Esophagus squamous epithelium (tissue), 5 donors: ENCODE results near the gene SHISA5. TPM values are rescaled to one million over a fixed set of nuclear protein-coding genes. Genes with fewer than 3 reads are reported as not detected.
A peak's percentile ranks its signal among the peaks of the same experiment; 100 is the strongest.
"Not testable (repeated sequence)": the region's sequence is repeated elsewhere in the genome, so short reads cannot be mapped to it uniquely, and the experiment has no call there.

Experiments used
- DNase-seq: peaks from one replicate; lab custom pipeline; 2025; lab: John Stamatoyannopoulos, UW
- H3K27ac ChIP-seq, 4 donors: fragments of 200-600 bp; sonication (generic); one replicate each; pipeline ENCODE4 v1.5.1; 2016 to 2019; ENCODE audit warnings: mild to moderate bottlenecking in 1 of 4
- H3K27me3 ChIP-seq, 4 donors: fragments of 200-600 bp; sonication (generic); 1 replicate in 3 of 4; 2 replicates in 1 of 4; pipeline versions ENCODE4 v1.5.1 to v1.6.0; 2017 to 2021; ENCODE audit warnings: antibody characterized with exemption in 1 of 4
- H3K36me3 ChIP-seq, 3 donors: fragments of 200-600 bp; sonication (generic); one replicate each; pipeline ENCODE4 v1.5.1; 2016 to 2019
- H3K4me1 ChIP-seq, 3 donors: fragments of 200-600 bp; sonication (generic); one replicate each; pipeline ENCODE4 v1.5.1; 2017 to 2019
- H3K4me3 ChIP-seq, 4 donors: fragments of 200-600 bp; sonication (generic); 1 replicate in 3 of 4; 2 replicates in 1 of 4; pipeline ENCODE4 v1.5.1; 2016 to 2019; ENCODE audit warnings: mild to moderate bottlenecking in 2 of 4, moderate library complexity in 1 of 4
- H3K9me3 ChIP-seq, 3 donors: fragments of 200-600 bp; sonication (generic); one replicate each; pipeline ENCODE4 v1.5.1; 2016 to 2019
- POLR2A ChIP-seq, 4 donors: fragments of 450-650 bp; IDR thresholded peaks; one replicate each; pipeline ENCODE4 v1.6.1; 2017; ENCODE audit warnings: antibody characterized with exemption in 4 of 4, mild to moderate bottlenecking in 4 of 4, moderate library complexity in 3 of 4
- WGBS, 2 donors: methylation state at CpG; one replicate each; pipeline ENCODE4 v1.1.5; 2018; 5-methylcytosine and 5-hydroxymethylcytosine counted together
- intact Hi-C: fragments of 100-400 bp; cut with DNase I; formaldehyde crosslinking; loops from one replicate; pipeline ENCODE4 v1.15.0; 2022
- total RNA-seq, 4 donors: library from RNA; depleted of rRNA; stranded (reverse); fragments of >200 nt; gene quantifications; one replicate each; pipeline ENCODE4 v1.1.0, GENCODE V29; 2016
- TF ChIP-seq, protein P1 (sequence below), 6 experiments: fragments of 450-650 bp in 4 of 6; fragments of 200-600 bp in 2 of 6; sonication (generic) in 2 of 6; IDR thresholded peaks; one replicate each; pipeline ENCODE4 v1.5.1; 2016 to 2019; ENCODE audit warnings: antibody characterized with exemption in 6 of 6, mild to moderate bottlenecking in 4 of 6, moderate library complexity in 4 of 6
- donor health status: DM: yes; HTN: yes; CAD: no.

Gene SHISA5
- total RNA-seq, 4 donors from 2014 or later: 71.8 to 138 (median 115) TPM

DNA sequence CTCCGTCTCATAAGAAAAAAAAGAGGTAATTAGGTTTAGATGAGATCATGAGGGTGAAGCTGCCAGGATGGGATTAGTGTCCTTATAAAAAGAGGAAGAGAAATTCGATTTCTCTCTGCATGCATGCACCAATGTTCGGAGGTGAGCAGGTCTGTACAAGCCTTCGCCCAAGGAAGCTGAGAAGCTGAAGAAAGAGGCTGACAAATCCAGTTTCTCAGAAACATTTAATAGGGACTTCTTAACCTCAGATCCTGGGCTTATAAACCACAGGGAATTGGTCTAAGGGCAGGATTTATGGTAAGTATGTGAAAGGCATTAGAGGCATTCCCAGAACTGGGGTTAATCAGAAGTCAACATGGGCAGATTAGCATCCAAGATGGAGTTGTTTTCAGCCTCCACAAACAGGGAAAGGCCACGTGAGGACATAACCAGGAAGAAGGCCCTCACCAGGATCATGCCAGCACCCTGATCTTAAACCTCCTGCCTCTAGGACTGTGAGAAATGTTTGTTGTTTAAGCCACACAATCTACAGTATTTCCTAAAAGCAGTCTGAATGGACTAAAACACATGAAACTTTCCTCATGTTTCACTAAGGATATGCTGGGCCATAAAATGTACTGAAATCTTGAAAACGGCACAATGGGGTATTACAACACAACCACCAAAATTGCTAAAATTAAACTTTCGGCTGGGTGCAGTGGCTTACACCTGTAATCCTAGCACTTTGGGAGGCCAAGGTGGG lies 11.3 kb downstream of the SHISA5 start:
- H3K4me3 ChIP-seq: peak overlapping the region in 1 of 4 donors; percentile 8
- peaks cover 0 to 46% (median 20%) of the 10 kb centered on the region in 3 donors for H3K36me3 ChIP-seq
- no peak for DNase-seq
- H3K27ac ChIP-seq: peak overlapping the region; percentile 64 to 88 (median 83)
- intact Hi-C loops: no loop called here
- no peak for TF ChIP-seq POLR2A (IDR thresholded peaks at IDR 0.05)
- TF ChIP-seq, protein P1, sequence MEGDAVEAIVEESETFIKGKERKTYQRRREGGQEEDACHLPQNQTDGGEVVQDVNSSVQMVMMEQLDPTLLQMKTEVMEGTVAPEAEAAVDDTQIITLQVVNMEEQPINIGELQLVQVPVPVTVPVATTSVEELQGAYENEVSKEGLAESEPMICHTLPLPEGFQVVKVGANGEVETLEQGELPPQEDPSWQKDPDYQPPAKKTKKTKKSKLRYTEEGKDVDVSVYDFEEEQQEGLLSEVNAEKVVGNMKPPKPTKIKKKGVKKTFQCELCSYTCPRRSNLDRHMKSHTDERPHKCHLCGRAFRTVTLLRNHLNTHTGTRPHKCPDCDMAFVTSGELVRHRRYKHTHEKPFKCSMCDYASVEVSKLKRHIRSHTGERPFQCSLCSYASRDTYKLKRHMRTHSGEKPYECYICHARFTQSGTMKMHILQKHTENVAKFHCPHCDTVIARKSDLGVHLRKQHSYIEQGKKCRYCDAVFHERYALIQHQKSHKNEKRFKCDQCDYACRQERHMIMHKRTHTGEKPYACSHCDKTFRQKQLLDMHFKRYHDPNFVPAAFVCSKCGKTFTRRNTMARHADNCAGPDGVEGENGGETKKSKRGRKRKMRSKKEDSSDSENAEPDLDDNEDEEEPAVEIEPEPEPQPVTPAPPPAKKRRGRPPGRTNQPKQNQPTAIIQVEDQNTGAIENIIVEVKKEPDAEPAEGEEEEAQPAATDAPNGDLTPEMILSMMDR (IDR thresholded peaks at IDR 0.05): peak in 1 of 6 experiments; percentile 15
- H3K9me3 ChIP-seq: no peaks in the 10 kb centered on the region
- 33 to 37% methylated on average over 7 of the region's 7 CpGs for WGBS, 2 donors
- peaks cover 11 to 46% (median 17%) of the 10 kb centered on the region in 3 donors for H3K4me1 ChIP-seq
- H3K27me3 ChIP-seq: no peaks in the 10 kb centered on the region

DNA sequence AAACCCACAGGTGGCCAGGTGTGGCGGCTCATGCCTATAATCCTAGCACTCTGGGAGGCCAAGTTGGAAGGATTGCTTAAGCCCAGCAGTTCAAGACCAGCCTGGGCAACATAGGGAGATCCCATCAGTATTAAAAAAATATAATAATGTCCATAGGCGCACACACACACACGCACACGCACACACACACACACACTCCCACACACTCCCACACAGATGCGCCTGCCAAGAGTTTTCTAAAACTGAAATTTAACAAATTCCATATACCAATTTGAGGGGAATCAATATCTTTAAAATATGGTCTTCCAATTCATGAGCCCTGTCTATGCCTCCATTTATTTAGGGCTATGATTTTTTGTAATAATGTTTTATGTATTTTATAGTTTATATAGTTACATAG lies 17.0 kb downstream of the SHISA5 start:
- Histone ChIP-seq H3K36me3 (peaks cover 0 to 18% (median 3%) of the 10 kb centered on the region in 3 donors), H3K9me3 (no peaks in the 10 kb centered on the region), H3K27ac (no peak overlapping the region), H3K4me1 (peaks cover 0 to 25% (median 4%) of the 10 kb centered on the region in 3 donors), H3K4me3 (no peak overlapping the region), H3K27me3 (no peaks in the 10 kb centered on the region)
- TF ChIP-seq, protein P1 (IDR thresholded peaks at IDR 0.05): no peak
- no peak for TF ChIP-seq POLR2A (IDR thresholded peaks at IDR 0.05)
- 90 to 93% methylated on average over 5 of the region's 5 CpGs for WGBS, 2 donors
- intact Hi-C loops: no loop called here
- DNase-seq: no peak

DNA sequence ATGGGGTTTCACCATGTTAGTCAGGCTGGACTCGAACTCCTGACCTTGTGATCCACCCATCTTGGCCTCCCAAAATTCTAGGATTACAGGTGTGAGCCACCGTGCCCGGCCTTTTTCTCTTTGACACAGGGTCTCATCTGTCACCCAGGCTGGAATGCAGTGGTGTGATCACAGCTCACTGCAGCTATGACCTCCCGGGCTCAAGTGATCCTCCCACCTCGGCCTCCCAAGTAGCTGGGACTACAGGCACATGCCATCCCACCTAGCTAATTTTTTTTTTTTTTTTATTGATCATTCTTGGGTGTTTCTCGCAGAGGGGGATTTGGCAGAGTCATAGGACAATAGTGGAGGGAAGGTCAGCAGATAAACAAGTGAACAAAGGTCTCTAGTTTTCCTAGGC lies 21.2 kb downstream of the SHISA5 start:
- H3K4me1 ChIP-seq, intact Hi-C loops, H3K27me3 ChIP-seq, DNase-seq, H3K4me3 ChIP-seq, H3K27ac ChIP-seq, H3K9me3 ChIP-seq: not testable (repeated sequence)
- peaks cover 0 to 47% (median 5%) of the 10 kb centered on the region in 3 donors for H3K36me3 ChIP-seq
- WGBS, 2 donors: 92 to 94% methylated on average over 4 to 5 of the region's 6 CpGs

DNA sequence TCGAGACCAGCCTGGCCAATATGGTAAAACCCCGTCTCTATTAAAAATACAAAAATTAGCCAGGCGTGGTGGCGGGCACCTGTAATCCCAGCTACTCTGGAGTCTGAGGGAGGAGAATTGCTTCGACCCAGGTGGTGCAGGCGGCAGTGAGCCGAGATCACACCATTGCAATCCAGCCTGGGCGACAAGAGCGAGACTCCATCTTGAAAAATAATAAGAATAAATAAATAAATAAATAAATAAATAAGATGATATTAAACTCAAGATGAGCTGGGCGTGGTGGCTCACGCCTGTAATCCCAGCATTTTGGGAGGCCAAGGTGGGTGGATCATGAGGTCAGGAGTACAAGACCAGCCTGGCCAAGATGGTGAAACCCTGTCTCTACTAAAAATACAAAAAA lies 23.1 kb downstream of the SHISA5 start:
- Histone ChIP-seq H3K36me3 (peaks cover 0 to 67% (median 8%) of the 10 kb centered on the region in 3 donors), H3K4me1 (peaks cover 0 to 20% (median 2%) of the 10 kb centered on the region in 3 donors)
- WGBS, 2 donors: 92 to 93% methylated on average over 9 to 11 of the region's 11 CpGs
- H3K4me3 ChIP-seq, H3K9me3 ChIP-seq, H3K27me3 ChIP-seq, intact Hi-C loops, H3K27ac ChIP-seq, DNase-seq: not testable (repeated sequence)

DNA sequence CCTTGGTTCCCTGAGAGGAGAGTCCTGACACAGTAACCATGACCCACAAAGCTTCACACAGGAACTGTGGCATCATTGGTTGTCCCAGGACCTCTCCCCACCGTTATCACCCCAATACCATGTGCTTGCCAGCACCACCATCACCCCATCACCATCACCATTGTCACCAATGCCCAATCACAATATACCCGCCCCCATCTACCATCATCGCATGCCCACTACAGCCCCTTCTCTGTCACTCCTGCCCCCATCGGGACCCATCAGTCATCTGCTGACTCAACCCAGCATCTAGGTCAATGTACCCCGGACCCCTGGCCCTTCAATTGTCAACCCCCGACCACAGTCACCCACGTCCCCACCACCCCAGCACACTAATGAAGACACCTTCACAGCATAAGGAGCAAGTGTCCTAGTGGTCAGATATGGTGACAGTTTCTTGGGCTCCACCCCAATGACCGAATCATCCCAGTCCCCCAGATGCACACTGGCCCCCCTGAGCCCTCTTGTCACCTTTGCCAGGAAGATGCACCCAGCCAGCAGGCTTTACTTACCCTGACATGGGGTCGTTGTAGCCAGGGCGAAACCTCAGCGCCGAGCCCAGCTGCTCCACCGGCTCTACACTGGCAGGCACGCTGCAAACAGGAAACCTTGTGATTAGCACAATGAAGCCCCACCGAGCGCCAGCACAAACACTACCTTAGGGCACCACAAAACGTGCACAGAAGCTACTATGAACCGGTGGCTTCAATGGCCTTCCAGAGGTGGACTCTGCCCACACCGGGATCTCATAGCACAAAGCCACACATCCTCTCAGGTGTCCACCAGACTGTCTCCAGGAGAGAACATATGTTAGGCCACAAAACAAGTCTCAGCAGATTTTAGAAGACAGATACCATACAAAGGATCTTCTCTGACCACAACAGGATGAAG lies 25.1 kb downstream of the SHISA5 start:
- Histone ChIP-seq H3K4me3 (peak overlapping the region in 2 of 4 donors; percentile 15 to 19), H3K4me1 (peaks cover 0 to 33% (median 8%) of the 10 kb centered on the region in 3 donors), H3K27me3 (no peaks in the 10 kb centered on the region), H3K27ac (peak overlapping the region in 3 of 4 donors; percentile 7 to 68 (median 49)), H3K9me3 (no peaks in the 10 kb centered on the region), H3K36me3 (peaks cover 0 to 63% (median 8%) of the 10 kb centered on the region in 3 donors)
- DNase-seq: no peak
- intact Hi-C loops: no loop called here
- TF ChIP-seq, protein P1 (IDR thresholded peaks at IDR 0.05): no peak
- 68 to 80% methylated on average over 15 to 16 of the region's 19 CpGs for WGBS, 2 donors
